Spinal cord (tissue), 10 donors: ENCODE data around the gene TBC1D24. TPM values are rescaled to one million over a fixed set of nuclear protein-coding genes. Genes with fewer than 3 reads are reported as not detected.

Experiments used
- DNase-seq, 6 donors: peaks; one replicate each; pipeline versions ENCODE4 v3.0.0 to v3.0.0-alpha.2; 2013 to 2015; ENCODE audit warnings: low spot score in 6 of 6, low read depth in 4 of 6
- H3K27ac ChIP-seq: one replicate; pipeline ENCODE4 v1.5.1; 2013; ENCODE audit warnings: low read depth, low read length, control low read depth
- H3K27me3 ChIP-seq: one replicate; pipeline ENCODE4 v1.6.1; 2013; ENCODE audit warnings: low read length; ENCODE audit not compliant: control insufficient read depth, insufficient read depth
- H3K36me3 ChIP-seq: one replicate; pipeline ENCODE4 v1.6.1; 2013; ENCODE audit warnings: low read length; ENCODE audit not compliant: control insufficient read depth, insufficient read depth
- H3K4me1 ChIP-seq: one replicate; pipeline ENCODE4 v1.6.1; 2013; ENCODE audit warnings: low read length; ENCODE audit not compliant: control insufficient read depth, insufficient read depth
- H3K4me3 ChIP-seq: one replicate; pipeline ENCODE4 v1.5.1; 2013; ENCODE audit warnings: low read depth, low read length, control low read depth
- H3K9me3 ChIP-seq: one replicate; pipeline ENCODE4 v1.6.1; 2013; ENCODE audit warnings: low read length; ENCODE audit not compliant: control insufficient read depth, insufficient read depth
- WGBS: methylation state at CpG from one replicate; pipeline ENCODE4 v1.1.5; 2013; ENCODE audit warnings: missing lambda C conversion rate; ENCODE audit not compliant: insufficient coverage; 5-methylcytosine and 5-hydroxymethylcytosine counted together
- polyA plus RNA-seq, 2 donors: library from polyadenylated mRNA; unstranded; fragments of 120-200 nt; gene quantifications; one replicate each; pipeline ENCODE4 v1.2.1, GENCODE V29; 2013; ENCODE audit not compliant: insufficient read length in 2 of 2
- total RNA-seq, 2 donors: library from RNA; depleted of rRNA in 1 of 2; stranded (reverse); fragments of 120-200 nt in 1 of 2; fragments of >200 nt in 1 of 2; gene quantifications; one replicate each; pipeline versions ENCODE4 v1.2.3 to v1.2.4, GENCODE V29; 2013 to 2014
- donor health status: healthy.

Gene TBC1D24
- total and polyA plus RNA-seq, 4 donors = 22.2 to 64.2 (median 35.4) TPM

GRCh38 chr16:2513405-2514332, 38.7 kb downstream of the TBC1D24 start, which contains the start of gene ATP6V0C:
ATP6V0C (plus strand) TSS chr16:2513952; CDS start chr16:2514104, 152 bp downstream.
- no peaks in the 10 kb centered on the region for H3K9me3 ChIP-seq
- H3K27ac ChIP-seq = peak within 1 kb of the TSS; percentile 79
- DNase-seq = peak; percentile 68 to 97 (median 82)
- no peaks in the 10 kb centered on the region for H3K27me3 ChIP-seq
- peaks cover 33% of the 10 kb centered on the region for H3K36me3 ChIP-seq
- under 1% methylated on average over 120 of the region's 122 CpGs for WGBS
- peak within 1 kb of the TSS; percentile 78 for H3K4me3 ChIP-seq
- peaks cover 64% of the 10 kb centered on the region for H3K4me1 ChIP-seq

- Histone ChIP-seq H3K36me3 (peaks cover 35% of the 10 kb centered on the region), H3K9me3 (no peaks in the 10 kb centered on the region), H3K27ac (peak overlapping the region; percentile 79), H3K4me1 (peaks cover 73% of the 10 kb centered on the region), H3K27me3 (no peaks in the 10 kb centered on the region), H3K4me3 (peak overlapping the region; percentile 78)
- WGBS = under 1% methylated on average over 58 of the region's 63 CpGs
- peak in 1 of 6 donors; percentile 12 for DNase-seq
Observed at GRCh38 chr16:2514333-2515179, 39.6 kb downstream of the TBC1D24 start.

- Histone ChIP-seq H3K27me3 (no peaks in the 10 kb centered on the region), H3K27ac (peak overlapping the region; percentile 52), H3K4me3 (peak overlapping the region; percentile 78), H3K9me3 (no peaks in the 10 kb centered on the region), H3K36me3 (peaks cover 37% of the 10 kb centered on the region), H3K4me1 (peaks cover 78% of the 10 kb centered on the region)
- DNase-seq = no peak
- 59% methylated on average over 9 of the region's 14 CpGs for WGBS
Observed at GRCh38 chr16:2515180-2515851, 40.4 kb downstream of the TBC1D24 start.

- peaks cover 81% of the 10 kb centered on the region for H3K4me1 ChIP-seq
- no peak overlapping the region for H3K27ac ChIP-seq
- no peaks in the 10 kb centered on the region for H3K9me3 ChIP-seq
- no peaks in the 10 kb centered on the region for H3K27me3 ChIP-seq
- H3K4me3 ChIP-seq = no peak overlapping the region
- peaks cover 45% of the 10 kb centered on the region for H3K36me3 ChIP-seq
- DNase-seq = no peak
- WGBS = 59% methylated on average over 11 of the region's 11 CpGs
Observed at GRCh38 chr16:2516391-2517240, 41.7 kb downstream of the TBC1D24 start.

- no peak overlapping the region for H3K4me3 ChIP-seq
- no peaks in the 10 kb centered on the region for H3K9me3 ChIP-seq
- H3K27ac ChIP-seq = no peak overlapping the region
- peaks cover 56% of the 10 kb centered on the region for H3K36me3 ChIP-seq
- no peaks in the 10 kb centered on the region for H3K27me3 ChIP-seq
- WGBS = 84% methylated on average over 9 of the region's 12 CpGs
- H3K4me1 ChIP-seq = peaks cover 67% of the 10 kb centered on the region
- DNase-seq = no peak
Observed at GRCh38 chr16:2517954-2518605, 43.2 kb downstream of the TBC1D24 start.

- H3K4me3 ChIP-seq = no peak overlapping the region
- no peaks in the 10 kb centered on the region for H3K27me3 ChIP-seq
- no peak for DNase-seq
- H3K4me1 ChIP-seq = peaks cover 64% of the 10 kb centered on the region
- H3K27ac ChIP-seq = no peak overlapping the region
- 86% methylated on average over 38 of the region's 39 CpGs for WGBS
- no peaks in the 10 kb centered on the region for H3K9me3 ChIP-seq
- peaks cover 66% of the 10 kb centered on the region for H3K36me3 ChIP-seq
Observed at GRCh38 chr16:2518823-2519710, 44.1 kb downstream of the TBC1D24 start.

- H3K27ac ChIP-seq = peak overlapping the region; percentile 47
- 62% methylated on average over 12 of the region's 22 CpGs for WGBS
- H3K4me3 ChIP-seq = peak overlapping the region; percentile 16
- DNase-seq = no peak
- peaks cover 62% of the 10 kb centered on the region for H3K4me1 ChIP-seq
- H3K27me3 ChIP-seq = no peaks in the 10 kb centered on the region
- H3K36me3 ChIP-seq = peaks cover 72% of the 10 kb centered on the region
- H3K9me3 ChIP-seq = no peaks in the 10 kb centered on the region
Observed at GRCh38 chr16:2519711-2520080, 44.8 kb downstream of the TBC1D24 start.
